ENCODE results near the gene SLCO3A1. TPM values are rescaled to one million over a fixed set of nuclear protein-coding genes. Genes with fewer than 3 reads are reported as not detected.

The SLCO3A1 gene
- total and polyA plus RNA-seq, 2 of the 8 experiments (the other 6 are each of a cell fraction or from before 2014, with no cell fraction given): 15.1 to 20.4 TPM

DNA sequence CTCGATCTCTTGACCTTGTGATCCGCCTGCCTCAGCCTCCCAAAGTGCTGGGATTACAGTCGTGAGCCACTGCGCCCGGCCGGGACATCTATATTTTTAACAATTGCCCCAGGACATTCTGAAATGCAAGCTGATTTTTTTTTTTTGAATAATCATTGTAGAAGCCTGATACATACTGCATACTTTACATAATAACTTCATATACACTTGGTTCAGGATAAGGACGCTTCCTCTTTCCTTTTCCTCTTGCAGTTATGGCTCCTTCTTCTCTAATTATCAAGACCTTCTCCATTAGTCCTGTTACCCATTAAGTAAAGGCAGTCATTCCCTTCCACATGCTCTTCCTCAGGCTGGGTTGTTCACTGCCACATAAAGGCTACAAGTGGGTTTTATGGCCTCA lies 58.3 kb downstream of the SLCO3A1 start:
- CTCF ChIA-PET (ENCODE audit: partially characterized antibody): interaction anchor here (1.0 kb wide), 1 partner anchor 15 kb away, joined by 4 read pairs; no protein-coding TSS in a partner anchor
- H3K23me2 ChIP-seq (ENCODE audit: low read depth, low read length): no peaks in the 10 kb centered on the region
- DNase-seq (ENCODE audit: low read depth in 1 of 2, low spot score in 2 of 2) (no peak), FAIRE-seq (no peak)
- TF ChIP-seq MAFK (IDR thresholded peaks at IDR 0.05; ENCODE audit: low read depth, low read length) (no peak), KDM4A (IDR thresholded peaks at IDR 0.05; ENCODE audit: low read depth, low read length, severe bottlenecking) (no peak)
- TF ChIP-seq, protein P1, sequence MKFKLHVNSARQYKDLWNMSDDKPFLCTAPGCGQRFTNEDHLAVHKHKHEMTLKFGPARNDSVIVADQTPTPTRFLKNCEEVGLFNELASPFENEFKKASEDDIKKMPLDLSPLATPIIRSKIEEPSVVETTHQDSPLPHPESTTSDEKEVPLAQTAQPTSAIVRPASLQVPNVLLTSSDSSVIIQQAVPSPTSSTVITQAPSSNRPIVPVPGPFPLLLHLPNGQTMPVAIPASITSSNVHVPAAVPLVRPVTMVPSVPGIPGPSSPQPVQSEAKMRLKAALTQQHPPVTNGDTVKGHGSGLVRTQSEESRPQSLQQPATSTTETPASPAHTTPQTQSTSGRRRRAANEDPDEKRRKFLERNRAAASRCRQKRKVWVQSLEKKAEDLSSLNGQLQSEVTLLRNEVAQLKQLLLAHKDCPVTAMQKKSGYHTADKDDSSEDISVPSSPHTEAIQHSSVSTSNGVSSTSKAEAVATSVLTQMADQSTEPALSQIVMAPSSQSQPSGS (IDR thresholded peaks at IDR 0.05; ENCODE audit: low read length): no peak
- H4K20me1 ChIP-seq (replicated peaks in 1 of 2; ENCODE audit: control insufficient read depth in 1 of 2, insufficient read depth in 2 of 2, low read length in 2 of 2): no peaks in the 10 kb centered on the region
- no peak overlapping the region for H3K27ac ChIP-seq (ENCODE audit: low read depth, low read length)
- no peak overlapping the region for H4K8ac ChIP-seq (ENCODE audit: extremely low read depth, insufficient read depth, low read length)
- H3K36me3 ChIP-seq (ENCODE audit: control insufficient read depth in 2 of 4, insufficient read depth in 4 of 4, low read length in 3 of 4): peaks cover 0 to 4% (median 0%) of the 10 kb centered on the region in 4 experiments; a peak in 1 of 8 replicates
- no peak overlapping the region for H2BK20ac ChIP-seq (ENCODE audit: low read length)
- 94% methylated on average over 7 of the region's 7 CpGs; no CpG with 5 or more reads in 1 of the 2 experiments for WGBS, 2 experiments (ENCODE audit: extremely low coverage in 1 of 2, insufficient coverage in 1 of 2, insufficient read length in 1 of 2, insufficient replicate concordance in 2 of 2, low coverage in 1 of 2, low lambda C conversion rate in 2 of 2, missing lambda C conversion rate in 1 of 2)
- H3K23ac ChIP-seq (ENCODE audit: insufficient read length): no peak overlapping the region
- H2BK120ac ChIP-seq (replicated peaks; ENCODE audit: low read depth, low read length): no peak overlapping the region
- H2BK12ac ChIP-seq (ENCODE audit: low read depth, low read length): no peak overlapping the region
- H2AFZ ChIP-seq (ENCODE audit: low read length): no peak overlapping the region
- H4K5ac ChIP-seq (ENCODE audit: insufficient read length, low read depth, low read length): no peak overlapping the region
- H2BK5ac ChIP-seq (ENCODE audit: low read depth, low read length): no peak overlapping the region
- H3K18ac ChIP-seq (ENCODE audit: extremely low read depth, low read length): no peak overlapping the region
- POLR2A ChIA-PET (ENCODE audit: partially characterized antibody): interaction anchor here (0.6 kb wide), 1 partner anchor 105 kb away, joined by 3 read pairs; no protein-coding TSS in a partner anchor
- no peak overlapping the region for H3K4me2 ChIP-seq (ENCODE audit: insufficient read depth in 1 of 2, low read depth in 2 of 2, low read length in 2 of 2)
- peaks cover 0 to 6% (median 4%) of the 10 kb centered on the region in 4 experiments; a peak in 4 of 7 replicates for H3K4me1 ChIP-seq (replicated peaks in 1 of 4; ENCODE audit: control insufficient read depth in 3 of 4, insufficient read depth in 4 of 4, low read length in 3 of 4)
- H2AK5ac ChIP-seq (ENCODE audit: low read depth, low read length): no peak overlapping the region
- H3K4ac ChIP-seq (replicated peaks; ENCODE audit: insufficient read length, low read depth, low read length): no peak overlapping the region
- no peak overlapping the region for H3K14ac ChIP-seq (ENCODE audit: insufficient read length)
- H4K91ac ChIP-seq (replicated peaks; ENCODE audit: insufficient read length, low read length): no peak overlapping the region
- H3K79me1 ChIP-seq (ENCODE audit: low read depth, low read length): no peaks in the 10 kb centered on the region; the same call in 1 of the 2 replicates
- no peaks in the 10 kb centered on the region for H3K79me2 ChIP-seq (ENCODE audit: control insufficient read depth in 1 of 2, insufficient read depth in 2 of 2, low read length in 2 of 2)
- no peaks in the 10 kb centered on the region for H3K9me3 ChIP-seq (ENCODE audit: insufficient read depth in 2 of 2, low read depth in 1 of 2, low read length in 1 of 2)
- H3K4me3 ChIP-seq (ENCODE audit: extremely low read depth in 1 of 4, insufficient read depth in 2 of 4, low read depth in 3 of 4, low read length in 4 of 4): no peak overlapping the region
- H3K9ac ChIP-seq (replicated peaks in 1 of 4; ENCODE audit: extremely low read depth in 1 of 4, low read depth in 3 of 4, low read length in 3 of 4): no peak overlapping the region
- no peak overlapping the region for H3K56ac ChIP-seq (replicated peaks; ENCODE audit: insufficient read length, low read depth, low read length)
- no peaks in the 10 kb centered on the region for H3K27me3 ChIP-seq (replicated peaks in 1 of 4; ENCODE audit: control insufficient read depth in 3 of 4, extremely low read depth in 1 of 4, insufficient read depth in 3 of 4, low read length in 3 of 4)
- no peak overlapping the region for H2BK15ac ChIP-seq (ENCODE audit: low read length)
